Measurements from ENCODE around the gene CCDC192. TPM values are rescaled to one million over a fixed set of nuclear protein-coding genes. Genes with fewer than 3 reads are reported as not detected.

Gene CCDC192
- total RNA-seq, 1 experiment from 2014 or later: 0.52 TPM

GRCh38 chr5:127770272-127770671 lies 67.1 kb downstream of the CCDC192 start:
- no peak for ATAC-seq
- H3K9me3 Mint-ChIP-seq: peaks cover 4% of the 10 kb centered on the region

DNA sequence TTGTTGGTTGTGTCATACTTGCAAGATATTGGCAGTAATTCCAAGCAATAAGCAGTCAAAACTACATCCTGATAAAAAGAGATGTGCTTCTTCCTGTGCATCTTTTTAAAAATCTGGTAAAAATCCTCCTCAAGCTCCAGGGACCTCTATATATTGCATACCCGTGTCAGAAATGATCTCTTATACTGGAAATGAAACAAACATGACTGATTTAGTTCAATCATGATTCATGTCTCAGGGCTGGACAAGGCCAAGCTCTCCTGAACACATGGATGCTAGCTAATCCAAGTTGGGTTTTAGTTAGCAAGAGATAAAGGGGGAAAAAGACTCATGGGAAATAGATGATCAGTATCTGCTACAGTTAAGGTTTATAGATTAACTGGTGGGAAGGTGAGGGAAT lies 69.3 kb downstream of the CCDC192 start:
- ATAC-seq (no peak), DNase-seq (ENCODE audit: low spot score) (no peak)
- ChIA-PET POLR2A (no interaction called here), CTCF (no interaction called here)
- Mint-ChIP-seq H3K36me3 (peaks cover 7% of the 10 kb centered on the region), H3K27me3 (ENCODE audit: low read depth) (no peaks in the 10 kb centered on the region), H3K4me1 (peaks cover 7% of the 10 kb centered on the region), H3K9me3 (peaks cover 24% of the 10 kb centered on the region), H3K4me3 (no peak overlapping the region), H3K27ac (no peak overlapping the region)
- TF ChIP-seq ZNF232 (CRISPR knock-in tag; IDR thresholded peaks at IDR 0.05) (no peak), FOXK1 (CRISPR knock-in tag; IDR thresholded peaks at IDR 0.05) (no peak), ZNF416 (CRISPR knock-in tag; IDR thresholded peaks at IDR 0.05) (no peak), ZNF317 (CRISPR knock-in tag; IDR thresholded peaks at IDR 0.05; ENCODE audit: borderline replicate concordance, low read depth) (no peak), USF1 (CRISPR knock-in tag; IDR thresholded peaks at IDR 0.05) (no peak), SMAD4 (CRISPR knock-in tag; IDR thresholded peaks at IDR 0.05) (no peak), ERG (CRISPR knock-in tag; IDR thresholded peaks at IDR 0.05) (no peak), SOX15 (CRISPR knock-in tag; IDR thresholded peaks at IDR 0.05) (no peak), USF2 (CRISPR knock-in tag; IDR thresholded peaks at IDR 0.05) (no peak), TEAD1 (CRISPR knock-in tag; IDR thresholded peaks at IDR 0.05) (no peak), SMAD3 (CRISPR knock-in tag; IDR thresholded peaks at IDR 0.05; ENCODE audit: borderline replicate concordance) (no peak)
- TF ChIP-seq, protein P1, sequence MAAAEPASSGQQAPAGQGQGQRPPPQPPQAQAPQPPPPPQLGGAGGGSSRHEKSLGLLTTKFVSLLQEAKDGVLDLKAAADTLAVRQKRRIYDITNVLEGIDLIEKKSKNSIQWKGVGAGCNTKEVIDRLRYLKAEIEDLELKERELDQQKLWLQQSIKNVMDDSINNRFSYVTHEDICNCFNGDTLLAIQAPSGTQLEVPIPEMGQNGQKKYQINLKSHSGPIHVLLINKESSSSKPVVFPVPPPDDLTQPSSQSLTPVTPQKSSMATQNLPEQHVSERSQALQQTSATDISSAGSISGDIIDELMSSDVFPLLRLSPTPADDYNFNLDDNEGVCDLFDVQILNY (CRISPR knock-in tag; IDR thresholded peaks at IDR 0.05): no peak
- TF ChIP-seq, protein P2, sequence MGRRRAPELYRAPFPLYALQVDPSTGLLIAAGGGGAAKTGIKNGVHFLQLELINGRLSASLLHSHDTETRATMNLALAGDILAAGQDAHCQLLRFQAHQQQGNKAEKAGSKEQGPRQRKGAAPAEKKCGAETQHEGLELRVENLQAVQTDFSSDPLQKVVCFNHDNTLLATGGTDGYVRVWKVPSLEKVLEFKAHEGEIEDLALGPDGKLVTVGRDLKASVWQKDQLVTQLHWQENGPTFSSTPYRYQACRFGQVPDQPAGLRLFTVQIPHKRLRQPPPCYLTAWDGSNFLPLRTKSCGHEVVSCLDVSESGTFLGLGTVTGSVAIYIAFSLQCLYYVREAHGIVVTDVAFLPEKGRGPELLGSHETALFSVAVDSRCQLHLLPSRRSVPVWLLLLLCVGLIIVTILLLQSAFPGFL (CRISPR knock-in tag; IDR thresholded peaks at IDR 0.05; ENCODE audit: borderline replicate concordance): no peak
- TF ChIP-seq, protein P3, sequence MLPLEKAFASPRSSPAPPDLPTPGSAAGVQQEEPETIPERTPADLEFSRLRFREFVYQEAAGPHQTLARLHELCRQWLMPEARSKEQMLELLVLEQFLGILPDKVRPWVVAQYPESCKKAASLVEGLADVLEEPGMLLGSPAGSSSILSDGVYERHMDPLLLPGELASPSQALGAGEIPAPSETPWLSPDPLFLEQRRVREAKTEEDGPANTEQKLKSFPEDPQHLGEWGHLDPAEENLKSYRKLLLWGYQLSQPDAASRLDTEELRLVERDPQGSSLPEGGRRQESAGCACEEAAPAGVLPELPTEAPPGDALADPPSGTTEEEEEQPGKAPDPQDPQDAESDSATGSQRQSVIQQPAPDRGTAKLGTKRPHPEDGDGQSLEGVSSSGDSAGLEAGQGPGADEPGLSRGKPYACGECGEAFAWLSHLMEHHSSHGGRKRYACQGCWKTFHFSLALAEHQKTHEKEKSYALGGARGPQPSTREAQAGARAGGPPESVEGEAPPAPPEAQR (CRISPR knock-in tag; IDR thresholded peaks at IDR 0.05): no peak

More at GRCh38 chr5:127770272-127770671, 67.1 kb downstream of the CCDC192 start:
- Mint-ChIP-seq H3K4me3 (no peak overlapping the region), H3K27me3 (ENCODE audit: low read depth) (no peaks in the 10 kb centered on the region), H3K4me1 (peaks cover 10% of the 10 kb centered on the region), H3K27ac (no peak overlapping the region), H3K36me3 (no peaks in the 10 kb centered on the region)
- ChIA-PET POLR2A (no interaction called here), CTCF (no interaction called here)
- DNase-seq (ENCODE audit: low spot score): no peak
- TF ChIP-seq TEAD4 (CRISPR knock-in tag; IDR thresholded peaks at IDR 0.05): no peak
- no peak for TF ChIP-seq ZNF425 (CRISPR knock-in tag; conservative IDR thresholded peaks at IDR 0.05)
- TF ChIP-seq, protein P4, sequence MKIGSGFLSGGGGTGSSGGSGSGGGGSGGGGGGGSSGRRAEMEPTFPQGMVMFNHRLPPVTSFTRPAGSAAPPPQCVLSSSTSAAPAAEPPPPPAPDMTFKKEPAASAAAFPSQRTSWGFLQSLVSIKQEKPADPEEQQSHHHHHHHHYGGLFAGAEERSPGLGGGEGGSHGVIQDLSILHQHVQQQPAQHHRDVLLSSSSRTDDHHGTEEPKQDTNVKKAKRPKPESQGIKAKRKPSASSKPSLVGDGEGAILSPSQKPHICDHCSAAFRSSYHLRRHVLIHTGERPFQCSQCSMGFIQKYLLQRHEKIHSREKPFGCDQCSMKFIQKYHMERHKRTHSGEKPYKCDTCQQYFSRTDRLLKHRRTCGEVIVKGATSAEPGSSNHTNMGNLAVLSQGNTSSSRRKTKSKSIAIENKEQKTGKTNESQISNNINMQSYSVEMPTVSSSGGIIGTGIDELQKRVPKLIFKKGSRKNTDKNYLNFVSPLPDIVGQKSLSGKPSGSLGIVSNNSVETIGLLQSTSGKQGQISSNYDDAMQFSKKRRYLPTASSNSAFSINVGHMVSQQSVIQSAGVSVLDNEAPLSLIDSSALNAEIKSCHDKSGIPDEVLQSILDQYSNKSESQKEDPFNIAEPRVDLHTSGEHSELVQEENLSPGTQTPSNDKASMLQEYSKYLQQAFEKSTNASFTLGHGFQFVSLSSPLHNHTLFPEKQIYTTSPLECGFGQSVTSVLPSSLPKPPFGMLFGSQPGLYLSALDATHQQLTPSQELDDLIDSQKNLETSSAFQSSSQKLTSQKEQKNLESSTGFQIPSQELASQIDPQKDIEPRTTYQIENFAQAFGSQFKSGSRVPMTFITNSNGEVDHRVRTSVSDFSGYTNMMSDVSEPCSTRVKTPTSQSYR (CRISPR knock-in tag; IDR thresholded peaks at IDR 0.05): no peak
- TF ChIP-seq ERG (CRISPR knock-in tag; IDR thresholded peaks at IDR 0.05): no peak

Data from WTC11 (cell line).